Measurements from ENCODE around the gene CRY2. TPM values are rescaled to one million over a fixed set of nuclear protein-coding genes. Genes with fewer than 3 reads are reported as not detected.

CRY2 gene
- total and polyA plus RNA-seq, 3 experiments from 2014 or later: 16.6 to 27.1 (median 17.8) TPM

GRCh38 chr11:45803971-45804760, 43.1 kb upstream of the CRY2 start:
- peaks cover 37% of the 10 kb centered on the region for H3K4me1 ChIP-seq (ENCODE audit: insufficient read depth, low read length)
- Mint-ChIP-seq H3K27me3 (no peaks in the 10 kb centered on the region), H3K4me1 (peaks cover 24 to 47% (median 32%) of the 10 kb centered on the region in 3 donors), H3K36me3 (peaks cover 0 to 35% (median 0%) of the 10 kb centered on the region in 3 donors), H3K9me3 (no peaks in the 10 kb centered on the region), H3K4me3 (peak overlapping the region; percentile 87 to 99 (median 92)), H3K27ac (peak overlapping the region; percentile 75 to 98 (median 90))
- no peaks in the 10 kb centered on the region for H3K9me3 ChIP-seq (ENCODE audit: low read length)
- H3K27me3 ChIP-seq (ENCODE audit: insufficient read depth, low read length, poor library complexity, severe bottlenecking): no peaks in the 10 kb centered on the region
- no peaks in the 10 kb centered on the region for H3K36me3 ChIP-seq (ENCODE audit: insufficient read depth, low read length)
- peak; percentile 59 to 76 (median 65) for DNase-seq
- ChIA-PET POLR2A (interaction anchor here (1.0 to 3.2 kb wide), 3 partner anchors 32 to 42 kb away, joined by 3 to 15 read pairs (median 3); partner anchors contain the start of gene CRY2), CTCF (interaction anchor here (1.2 to 2.8 kb wide), 4 partner anchors 31 to 40 kb away, joined by 3 to 17 read pairs (median 4); no protein-coding TSS in a partner anchor)
- peak overlapping the region; percentile 83 for H3K4me3 ChIP-seq (ENCODE audit: low read length)
- H3K27ac ChIP-seq (ENCODE audit: low read depth, low read length): peak overlapping the region; percentile 74

- Mint-ChIP-seq H3K27ac (peak within 1 kb of the TSS; percentile 80 to 98 (median 91)), H3K27me3 (no peaks in the 10 kb centered on the region), H3K4me1 (peaks cover 31 to 54% (median 39%) of the 10 kb centered on the region in 3 donors), H3K9me3 (no peaks in the 10 kb centered on the region), H3K4me3 (peak within 1 kb of the TSS; percentile 87 to 99 (median 92)), H3K36me3 (peaks cover 0 to 41% (median 2%) of the 10 kb centered on the region in 3 donors)
- Histone ChIP-seq H3K27ac (ENCODE audit: low read depth, low read length) (peak within 1 kb of the TSS; percentile 74), H3K27me3 (ENCODE audit: insufficient read depth, low read length, poor library complexity, severe bottlenecking) (no peaks in the 10 kb centered on the region), H3K4me1 (ENCODE audit: insufficient read depth, low read length) (peaks cover 37% of the 10 kb centered on the region), H3K9me3 (ENCODE audit: low read length) (no peaks in the 10 kb centered on the region), H3K4me3 (ENCODE audit: low read length) (peak within 1 kb of the TSS; percentile 83), H3K36me3 (ENCODE audit: insufficient read depth, low read length) (no peaks in the 10 kb centered on the region)
- POLR2A ChIA-PET: interaction anchor here (1.0 to 3.2 kb wide), 3 partner anchors 33 to 42 kb away, joined by 3 to 15 read pairs (median 3); partner anchors contain the start of gene CRY2
- DNase-seq: peak; percentile 92 to 96 (median 95)
- CTCF ChIA-PET: interaction anchor here (1.2 to 2.8 kb wide), 6 partner anchors 9 to 40 kb away, joined by 3 to 17 read pairs (median 4); no protein-coding TSS in a partner anchor
These were observed 42.4 kb upstream of the CRY2 start, which contains the start of gene SLC35C1 for GRCh38 chr11:45804761-45805304. SLC35C1 (plus strand) TSS chr11:45805149; CDS start chr11:45805802, 653 bp downstream.

- Histone ChIP-seq H3K9me3 (ENCODE audit: low read length) (no peaks in the 10 kb centered on the region), H3K4me3 (ENCODE audit: low read length) (peak overlapping the region; percentile 83), H3K4me1 (ENCODE audit: insufficient read depth, low read length) (peaks cover 37% of the 10 kb centered on the region), H3K27ac (ENCODE audit: low read depth, low read length) (peak overlapping the region; percentile 74), H3K27me3 (ENCODE audit: insufficient read depth, low read length, poor library complexity, severe bottlenecking) (no peaks in the 10 kb centered on the region), H3K36me3 (ENCODE audit: insufficient read depth, low read length) (no peaks in the 10 kb centered on the region)
- H3K36me3 Mint-ChIP-seq: peaks cover 0 to 47% (median 4%) of the 10 kb centered on the region in 3 donors
- ChIA-PET CTCF (interaction anchor here (1.3 to 2.0 kb wide), 3 partner anchors 9 to 39 kb away, joined by 3 to 10 read pairs (median 5); no protein-coding TSS in a partner anchor), POLR2A (interaction anchor here (1.0 to 3.2 kb wide), 2 partner anchors 34 to 41 kb away, joined by 3 to 15 read pairs; partner anchors contain the start of gene CRY2)
- peak overlapping the region; percentile 80 to 98 (median 91) for H3K27ac Mint-ChIP-seq
- peak overlapping the region; percentile 87 to 99 (median 92) for H3K4me3 Mint-ChIP-seq
- no peak for DNase-seq
- no peaks in the 10 kb centered on the region for H3K9me3 Mint-ChIP-seq
- peaks cover 34 to 58% (median 44%) of the 10 kb centered on the region in 3 donors for H3K4me1 Mint-ChIP-seq
- no peaks in the 10 kb centered on the region for H3K27me3 Mint-ChIP-seq
These were observed 41.8 kb upstream of the CRY2 start for GRCh38 chr11:45805305-45806071.

GRCh38 chr11:45806072-45806933, 41.0 kb upstream of the CRY2 start:
- no peak for DNase-seq
- Histone ChIP-seq H3K27ac (ENCODE audit: low read depth, low read length) (peak overlapping the region; percentile 74), H3K4me3 (ENCODE audit: low read length) (peak overlapping the region; percentile 83), H3K36me3 (ENCODE audit: insufficient read depth, low read length) (no peaks in the 10 kb centered on the region), H3K27me3 (ENCODE audit: insufficient read depth, low read length, poor library complexity, severe bottlenecking) (no peaks in the 10 kb centered on the region), H3K9me3 (ENCODE audit: low read length) (no peaks in the 10 kb centered on the region), H3K4me1 (ENCODE audit: insufficient read depth, low read length) (peaks cover 37% of the 10 kb centered on the region)
- ChIA-PET CTCF (interaction anchor here (1.3 to 2.0 kb wide), 3 partner anchors 10 to 38 kb away, joined by 3 to 10 read pairs (median 5); no protein-coding TSS in a partner anchor), POLR2A (interaction anchor here (3.2 kb wide), 1 partner anchor 40 kb away, joined by 15 read pairs; the partner anchor contains the start of gene CRY2)
- no peaks in the 10 kb centered on the region for H3K9me3 Mint-ChIP-seq
- peaks cover 0 to 56% (median 4%) of the 10 kb centered on the region in 3 donors for H3K36me3 Mint-ChIP-seq
- H3K27ac Mint-ChIP-seq: peak overlapping the region; percentile 32 to 92 (median 84)
- peaks cover 34 to 58% (median 44%) of the 10 kb centered on the region in 3 donors for H3K4me1 Mint-ChIP-seq
- peak overlapping the region; percentile 87 to 99 (median 92) for H3K4me3 Mint-ChIP-seq
- H3K27me3 Mint-ChIP-seq: no peaks in the 10 kb centered on the region

- Histone ChIP-seq H3K4me3 (ENCODE audit: low read length) (peak overlapping the region; percentile 83), H3K4me1 (ENCODE audit: insufficient read depth, low read length) (peaks cover 37% of the 10 kb centered on the region), H3K27ac (ENCODE audit: low read depth, low read length) (no peak overlapping the region), H3K9me3 (ENCODE audit: low read length) (no peaks in the 10 kb centered on the region), H3K27me3 (ENCODE audit: insufficient read depth, low read length, poor library complexity, severe bottlenecking) (no peaks in the 10 kb centered on the region), H3K36me3 (ENCODE audit: insufficient read depth, low read length) (peaks cover 9% of the 10 kb centered on the region)
- DNase-seq: no peak
- Mint-ChIP-seq H3K27me3 (no peaks in the 10 kb centered on the region), H3K4me1 (peaks cover 34 to 55% (median 44%) of the 10 kb centered on the region in 3 donors), H3K36me3 (peaks cover 0 to 64% (median 4%) of the 10 kb centered on the region in 3 donors), H3K9me3 (no peaks in the 10 kb centered on the region), H3K27ac (peak overlapping the region in 4 of 8 donors; percentile 43 to 83 (median 56)), H3K4me3 (peak overlapping the region; percentile 41 to 99 (median 91))
- POLR2A ChIA-PET: interaction anchor here (3.2 kb wide), 1 partner anchor 39 kb away, joined by 15 read pairs; the partner anchor contains the start of gene CRY2
- CTCF ChIA-PET: interaction anchor here (2.0 kb wide), 1 partner anchor 35 kb away, joined by 10 read pairs; no protein-coding TSS in a partner anchor
These were observed 40.1 kb upstream of the CRY2 start for GRCh38 chr11:45806937-45807791.

GRCh38 chr11:45807792-45808238, 39.5 kb upstream of the CRY2 start:
- POLR2A ChIA-PET: no interaction called here
- Histone ChIP-seq H3K9me3 (ENCODE audit: low read length) (no peaks in the 10 kb centered on the region), H3K36me3 (ENCODE audit: insufficient read depth, low read length) (peaks cover 9% of the 10 kb centered on the region), H3K27ac (ENCODE audit: low read depth, low read length) (no peak overlapping the region), H3K4me1 (ENCODE audit: insufficient read depth, low read length) (peaks cover 37% of the 10 kb centered on the region), H3K4me3 (ENCODE audit: low read length) (no peak overlapping the region), H3K27me3 (ENCODE audit: insufficient read depth, low read length, poor library complexity, severe bottlenecking) (no peaks in the 10 kb centered on the region)
- DNase-seq: no peak
- H3K27me3 Mint-ChIP-seq: no peaks in the 10 kb centered on the region
- CTCF ChIA-PET: no interaction called here
- peaks cover 34 to 55% (median 44%) of the 10 kb centered on the region in 3 donors for H3K4me1 Mint-ChIP-seq
- no peaks in the 10 kb centered on the region for H3K9me3 Mint-ChIP-seq
- peaks cover 0 to 71% (median 4%) of the 10 kb centered on the region in 3 donors for H3K36me3 Mint-ChIP-seq
- peak overlapping the region in 6 of 7 donors; percentile 8 to 99 (median 44) for H3K4me3 Mint-ChIP-seq
- H3K27ac Mint-ChIP-seq: peak overlapping the region in 3 of 8 donors; percentile 43 to 61 (median 46)

Data from CD8-positive, alpha-beta memory T cell (primary cell).